NCI-H2107 (cell line): Measurements from ENCODE around the gene PRKAR1B.
"Not testable (repeated sequence)": the region's sequence is repeated elsewhere in the genome, so short reads cannot be mapped to it uniquely, and the experiment has no call there.

Experiments
- DNase-seq: peaks from one replicate; lab custom pipeline; 2025; lab: John Stamatoyannopoulos, UW

Gene PRKAR1B

GRCh38 chr7:756928-757560 is 30.0 kb upstream of the PRKAR1B start:
- no peak for DNase-seq

DNA sequence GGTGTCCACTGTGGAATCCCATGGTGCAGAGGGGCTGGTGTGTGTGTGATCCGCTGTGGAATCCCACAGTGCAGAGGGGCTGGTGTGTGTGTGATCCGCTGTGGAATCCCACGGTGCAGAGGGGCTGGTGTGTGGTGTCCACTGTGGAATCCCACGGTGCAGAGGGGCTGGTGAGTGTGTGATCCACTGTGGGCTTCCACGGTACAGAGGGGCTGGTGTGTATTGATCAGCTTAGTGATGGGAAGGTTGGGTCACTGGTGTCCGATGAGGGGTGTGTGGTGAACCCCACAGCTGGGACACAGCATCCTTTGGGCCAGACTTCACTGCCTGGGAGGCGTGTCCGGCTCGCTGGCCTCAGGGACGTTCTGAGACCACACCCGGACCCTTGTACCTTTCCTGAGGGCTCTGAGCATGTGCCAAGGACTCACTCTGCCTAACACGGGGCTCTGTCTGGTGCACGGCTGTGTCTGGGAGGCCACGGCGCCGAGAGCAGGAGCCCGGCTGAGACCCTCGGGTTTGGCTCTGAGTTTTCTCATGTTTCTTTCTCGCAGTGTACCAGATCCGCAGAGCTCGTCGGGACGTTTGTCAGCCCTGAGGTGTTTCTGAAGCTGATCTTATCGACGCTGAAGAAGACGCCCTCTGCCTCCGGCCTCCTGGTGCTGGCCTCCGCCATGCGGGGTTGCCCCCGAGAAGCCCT is 29.3 kb upstream of the PRKAR1B start:
- DNase-seq: no peak

DNA sequence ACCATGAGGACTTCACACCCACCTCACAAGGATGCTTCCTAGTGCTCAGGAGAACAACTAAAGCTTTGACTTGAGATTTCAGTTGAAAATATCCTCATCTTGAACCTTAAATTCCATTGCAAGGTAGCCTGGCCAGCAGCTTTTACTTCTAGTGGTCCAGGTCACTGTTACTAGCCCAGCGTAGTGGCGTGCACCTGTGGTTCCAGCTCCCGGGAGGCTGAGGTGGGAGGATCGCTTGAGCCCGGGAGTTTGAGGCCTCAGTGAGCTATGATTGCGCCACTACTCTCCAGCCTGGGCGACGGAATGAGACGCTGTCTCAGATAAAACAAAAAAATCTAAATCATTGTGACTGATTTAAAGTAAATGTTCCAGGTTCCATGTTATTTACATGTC is 28.3 kb upstream of the PRKAR1B start:
- DNase-seq: no peak

- no peak for DNase-seq
Measured at GRCh38 chr7:754531-755412, 27.7 kb upstream of the PRKAR1B start.

DNA sequence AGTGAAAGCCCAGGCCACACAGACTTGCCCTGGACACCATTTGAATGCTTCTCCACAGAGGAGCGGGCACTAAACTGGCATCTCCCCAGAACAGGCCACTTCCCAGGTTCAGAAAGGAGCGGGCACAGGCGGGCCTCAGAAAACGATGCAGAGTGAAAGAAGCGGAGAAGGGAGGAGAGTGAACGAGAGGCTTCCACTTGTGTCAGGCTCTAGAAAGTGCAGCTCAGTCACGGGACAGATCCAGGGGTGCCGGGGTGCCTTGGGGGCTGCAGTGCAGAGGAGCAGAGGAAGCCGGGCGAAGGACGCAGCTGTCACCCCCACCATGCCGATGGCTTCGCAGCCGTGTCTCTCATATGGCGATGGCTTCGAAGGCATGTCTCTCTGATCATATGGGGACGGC is 26.1 kb upstream of the PRKAR1B start:
- no peak for DNase-seq

- not testable (repeated sequence) for DNase-seq
Measured at GRCh38 chr7:752256-752655, 25.2 kb upstream of the PRKAR1B start.

DNA sequence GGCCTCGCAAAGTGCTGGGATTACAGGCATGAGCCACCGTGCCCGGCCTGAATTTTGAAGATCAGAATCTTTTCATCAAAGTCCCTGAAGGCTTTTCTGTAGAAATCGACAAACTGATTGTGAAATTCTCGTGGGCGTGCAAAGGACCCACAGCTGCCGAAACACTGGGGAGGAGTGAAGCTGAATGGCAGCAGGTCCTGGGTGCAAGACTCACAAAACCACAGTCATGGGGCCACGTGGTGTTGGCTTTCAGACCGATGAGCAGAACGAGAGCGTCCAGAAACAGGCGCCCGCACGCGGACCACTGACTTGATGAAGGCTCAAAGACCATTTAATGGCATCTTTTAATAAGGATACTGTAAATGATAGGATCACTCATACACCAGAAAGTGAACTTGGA is 24.7 kb upstream of the PRKAR1B start:
- DNase-seq: no peak

DNA sequence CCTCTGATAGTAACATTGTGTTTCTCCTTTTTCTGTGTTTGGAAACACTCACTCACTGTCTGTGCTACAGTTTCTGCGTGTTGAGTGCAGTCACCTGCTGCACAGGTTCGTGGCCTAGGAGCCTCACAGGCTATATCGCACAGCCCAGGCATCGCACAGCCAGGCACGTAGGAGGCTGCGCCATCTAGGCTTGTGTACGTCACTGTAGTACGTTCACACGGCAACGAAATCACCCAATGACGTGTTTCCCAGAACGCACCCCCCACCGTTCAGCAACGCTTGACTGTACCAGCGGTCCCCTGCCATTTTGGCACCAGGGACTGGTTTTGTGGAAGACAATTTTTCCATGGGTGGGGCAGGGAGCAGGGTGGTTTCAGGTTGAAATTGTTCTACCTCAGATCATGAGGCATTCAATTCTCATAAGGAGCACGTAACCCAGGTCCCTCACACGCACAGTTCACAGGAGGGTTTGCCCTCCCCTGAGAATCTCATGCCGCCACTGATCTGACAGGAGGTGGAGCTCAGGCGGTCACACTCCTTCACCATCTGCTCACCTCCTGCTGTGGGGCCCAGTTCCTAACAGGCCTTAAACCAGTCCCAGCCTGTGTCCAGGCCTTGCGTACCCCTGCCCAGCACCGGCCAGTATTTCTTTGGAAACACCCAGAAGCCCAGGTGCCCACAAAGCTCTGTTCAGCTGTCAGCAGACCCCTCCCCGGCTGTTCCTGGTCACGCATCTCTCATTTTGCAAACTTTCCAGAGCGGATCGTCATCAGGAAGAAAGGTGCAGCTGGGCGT is 23.2 kb upstream of the PRKAR1B start:
- DNase-seq: no peak

DNA sequence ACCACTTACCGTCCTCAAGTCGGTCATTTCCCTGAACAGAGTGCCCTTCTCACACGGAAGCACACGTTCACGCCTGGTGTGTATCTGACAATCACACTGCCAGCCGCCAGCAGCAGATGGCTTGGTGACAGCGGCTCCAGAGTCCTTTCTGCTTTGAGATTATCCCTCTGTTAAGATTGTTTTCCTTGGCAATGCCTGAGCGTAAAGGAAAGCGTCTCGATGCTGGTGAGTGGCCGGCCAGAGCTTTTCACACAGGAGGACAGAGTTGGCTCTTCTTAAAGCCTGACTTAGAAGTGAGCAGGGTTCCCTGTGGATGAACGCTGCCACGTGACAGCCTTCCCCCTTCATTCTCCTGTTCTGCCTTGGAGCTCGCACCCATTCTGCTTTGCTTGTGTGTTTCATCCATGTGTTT is 22.1 kb upstream of the PRKAR1B start:
- DNase-seq: no peak

GRCh38 chr7:748446-748845 is 21.4 kb upstream of the PRKAR1B start:
- DNase-seq: no peak

GRCh38 chr7:747186-747585 is 20.1 kb upstream of the PRKAR1B start:
- no peak for DNase-seq

DNA sequence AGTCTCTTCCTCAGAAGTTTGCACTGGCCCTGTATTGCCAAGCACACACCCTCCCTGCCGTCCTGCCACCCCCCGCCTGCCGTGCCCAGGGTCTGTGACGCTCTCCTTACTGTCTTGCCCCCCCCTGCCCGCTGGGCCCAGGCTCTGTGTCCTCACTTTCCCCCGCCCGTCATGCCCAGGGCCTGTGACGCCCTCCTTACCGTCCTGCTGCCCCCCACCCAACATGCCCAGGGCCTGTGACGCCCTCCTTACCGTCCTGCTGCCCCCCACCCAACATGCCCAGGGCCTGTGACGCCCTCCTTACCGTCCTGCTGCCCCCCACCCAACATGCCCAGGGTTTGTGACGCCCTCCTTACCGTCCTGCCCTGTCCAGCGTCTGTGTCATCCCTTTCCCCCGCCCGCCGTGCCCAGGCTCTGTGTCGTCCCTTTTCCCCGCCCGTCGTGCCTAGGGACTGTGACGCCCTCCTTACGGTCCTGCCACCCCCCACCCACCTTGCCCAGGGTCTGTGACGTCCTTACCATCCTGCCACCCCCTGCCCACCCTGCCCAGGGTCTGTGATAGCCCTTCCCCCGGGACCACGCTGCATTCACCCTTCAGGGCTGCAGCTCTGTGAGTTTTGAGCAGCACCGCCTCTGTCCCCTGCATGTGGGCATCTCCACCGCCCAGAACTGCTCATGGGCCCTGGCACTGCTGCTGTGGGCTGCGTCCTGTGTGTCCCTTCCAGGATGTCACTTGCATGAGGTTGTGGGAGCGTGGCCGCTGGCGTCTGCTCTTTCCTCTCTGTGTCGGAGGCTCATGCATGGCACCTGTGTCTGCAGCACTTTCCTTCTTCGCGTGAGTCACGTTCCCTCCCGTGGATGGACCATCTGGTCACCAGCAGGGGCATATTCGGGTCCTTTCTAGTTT is 19.3 kb upstream of the PRKAR1B start:
- no peak for DNase-seq

GRCh38 chr7:745431-746154 is 18.5 kb upstream of the PRKAR1B start:
- no peak for DNase-seq

DNA sequence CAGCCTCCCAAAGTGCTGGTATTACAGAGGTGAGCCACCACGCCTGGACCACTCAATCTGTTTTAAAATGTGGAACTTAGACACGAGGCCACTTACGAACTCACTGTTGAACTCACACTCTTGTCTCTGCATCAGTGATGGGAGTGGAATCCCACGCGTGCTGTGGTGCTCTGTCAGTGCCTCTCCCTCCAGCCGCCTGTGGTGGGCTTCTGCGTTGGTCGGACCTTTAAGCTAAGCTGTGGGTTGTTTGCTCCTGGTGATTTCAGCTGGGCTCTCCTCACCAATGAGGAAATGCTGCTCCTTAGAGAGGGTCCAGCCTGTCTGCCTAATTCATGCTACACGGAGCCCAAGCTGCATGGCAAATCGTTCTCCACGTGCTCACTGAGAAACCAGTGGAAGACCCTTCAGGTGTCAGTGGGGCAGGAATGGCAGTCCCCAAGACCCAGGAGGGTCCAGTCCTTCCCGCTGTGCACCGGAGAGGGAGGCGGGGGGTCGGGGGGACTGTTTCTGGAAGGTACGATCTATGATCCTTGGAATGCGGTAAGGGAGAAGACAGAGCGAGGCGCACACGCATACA is 17.9 kb upstream of the PRKAR1B start:
- no peak for DNase-seq

DNA sequence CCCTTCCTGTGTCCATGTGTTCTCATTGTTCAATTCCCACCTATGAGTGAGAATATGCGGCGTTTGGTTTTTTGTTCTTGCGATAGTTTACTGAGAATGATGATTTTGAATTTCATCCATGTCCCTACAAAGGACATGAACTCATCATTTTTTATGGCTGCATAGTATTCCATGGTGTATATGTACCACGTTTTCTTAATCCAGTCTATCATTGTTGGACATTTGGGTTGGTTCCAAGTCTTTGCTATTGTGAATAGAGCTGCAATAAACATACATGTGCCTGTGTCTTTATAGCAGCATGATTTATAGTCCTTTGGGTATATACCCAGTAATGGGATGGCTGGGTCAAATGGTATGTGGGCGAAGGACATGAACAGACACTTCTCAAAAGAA is 17.0 kb upstream of the PRKAR1B start:
- DNase-seq: not testable (repeated sequence)

DNA sequence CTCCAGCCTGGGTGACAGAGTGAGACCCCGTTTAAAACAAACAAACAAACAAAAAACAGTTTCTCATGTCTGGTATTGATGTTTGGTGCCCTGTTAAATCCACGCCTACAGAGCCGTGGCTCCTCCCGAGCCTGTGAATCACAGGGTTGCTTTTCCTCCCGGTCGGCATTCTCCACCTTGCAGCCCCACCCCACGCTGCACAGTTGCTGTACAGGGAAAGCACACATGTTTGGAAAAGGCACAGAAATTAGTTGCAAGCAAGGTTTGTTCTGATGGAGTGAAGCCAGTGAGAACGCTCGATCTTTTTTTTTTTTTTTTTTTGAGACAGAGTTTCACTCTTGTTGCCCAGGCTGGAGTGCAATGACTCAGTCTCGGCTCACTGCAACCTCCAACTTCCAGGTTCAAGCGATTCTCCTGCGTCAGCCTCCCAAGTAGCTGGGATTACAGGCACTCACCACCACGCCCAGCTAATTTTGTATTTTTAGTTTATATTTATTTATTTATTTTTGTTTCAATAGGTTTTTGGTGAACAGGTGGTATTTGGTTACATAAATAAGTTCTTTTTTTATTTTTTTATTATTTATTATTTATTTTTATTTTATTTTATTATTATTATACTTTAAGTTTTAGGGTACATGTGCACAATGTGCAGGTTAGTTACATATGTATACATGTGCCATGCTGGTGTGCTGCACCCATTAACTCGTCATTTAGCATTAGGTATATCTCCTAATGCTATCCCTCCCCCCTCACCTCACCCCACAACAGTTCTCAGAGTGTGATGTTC is 16.5 kb upstream of the PRKAR1B start:
- DNase-seq: not testable (repeated sequence)

- no peak for DNase-seq
Measured at GRCh38 chr7:742791-743190, 15.7 kb upstream of the PRKAR1B start.

DNA sequence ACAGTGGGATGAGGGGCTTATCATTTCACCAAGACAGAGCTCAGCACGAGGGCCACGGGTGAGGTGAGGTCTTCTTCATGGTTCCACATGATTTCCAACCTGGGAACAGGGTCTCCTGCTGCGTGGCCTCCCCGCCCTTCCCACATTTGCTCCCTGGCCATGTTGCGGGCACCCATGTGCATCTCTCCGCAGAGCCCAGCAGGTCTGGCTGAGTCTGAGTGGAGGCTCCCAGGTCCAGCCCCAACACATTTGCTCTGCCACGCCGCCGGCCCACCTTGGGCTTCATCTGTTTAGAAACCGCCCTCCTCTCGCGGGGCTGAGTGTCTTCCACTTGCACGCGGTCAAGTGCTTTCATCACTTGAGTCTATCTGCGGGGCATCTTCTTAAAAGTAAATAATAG is 14.8 kb upstream of the PRKAR1B start:
- DNase-seq: no peak

DNA sequence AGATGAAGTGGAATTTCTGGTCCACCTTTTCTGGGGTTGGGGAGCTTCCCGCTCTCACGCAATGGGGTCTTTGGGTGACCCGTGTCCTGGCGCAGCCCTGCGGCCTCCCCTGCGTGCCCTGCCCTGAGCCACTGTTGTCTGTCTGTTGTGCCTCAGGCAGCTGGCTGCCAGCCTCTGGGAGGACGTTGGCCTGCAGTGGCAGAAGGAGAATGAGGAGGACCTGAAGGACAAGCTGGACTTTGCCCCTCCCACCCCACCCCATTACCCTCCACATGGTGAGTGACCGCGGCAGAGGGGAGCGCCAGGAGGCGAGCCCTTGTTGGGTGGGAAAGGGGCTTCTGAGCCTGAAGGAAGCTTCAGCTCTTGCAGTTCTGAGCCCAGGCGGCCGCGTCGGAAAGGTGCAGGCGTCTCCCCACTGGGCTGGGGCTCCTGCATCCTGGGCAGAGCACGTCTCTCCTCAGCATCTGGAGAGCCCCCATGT is 14.2 kb upstream of the PRKAR1B start:
- no peak for DNase-seq
